Measurements from ENCODE around the gene TNFRSF14.

DNA sequence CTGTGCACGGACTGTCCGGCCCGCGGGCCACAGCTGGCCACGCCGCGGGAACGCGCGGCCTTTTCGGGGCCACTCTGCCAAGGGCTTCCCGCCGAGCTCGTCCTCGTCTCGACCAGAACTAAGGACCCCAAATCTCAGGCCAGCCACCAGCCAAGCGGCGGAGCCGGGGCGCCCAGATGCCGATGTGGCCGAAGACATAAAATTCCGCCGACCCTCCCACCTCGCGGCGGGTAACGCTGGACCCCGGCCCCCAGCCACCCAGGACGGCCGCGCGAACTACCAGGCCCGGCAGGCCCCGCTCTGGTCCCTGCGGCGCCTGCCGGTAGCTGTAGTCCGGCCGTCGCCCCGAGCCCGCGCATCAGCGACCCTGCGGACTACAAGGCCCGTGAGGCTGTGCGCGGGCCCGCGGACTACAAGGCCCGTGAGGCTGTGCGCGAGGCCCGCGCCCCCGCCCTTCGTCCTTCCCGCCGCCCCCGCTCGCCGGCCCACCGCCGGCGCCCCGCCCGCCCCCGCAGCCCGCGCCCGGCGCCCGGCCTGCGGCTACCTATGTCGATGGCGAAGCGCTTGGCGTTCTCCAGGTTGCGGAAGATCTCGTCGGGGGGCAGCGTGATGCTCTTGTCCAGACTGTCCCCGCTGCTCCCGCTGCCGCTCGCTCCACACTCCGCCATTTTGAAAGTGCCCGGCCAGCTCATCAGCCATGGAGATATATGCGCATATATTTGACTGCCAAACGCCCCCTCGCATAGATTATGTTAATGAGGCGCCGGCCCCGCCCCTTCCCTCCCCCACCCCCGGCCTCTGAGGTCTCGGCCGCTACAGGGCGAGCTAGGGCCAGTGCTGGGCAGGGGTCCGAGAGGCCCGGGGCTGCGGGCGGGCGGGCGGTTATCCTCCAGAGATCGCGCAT is 30.0 kb upstream of the TNFRSF14 start, which contains the start of gene PANK4:
- TF ChIP-seq, protein P1, sequence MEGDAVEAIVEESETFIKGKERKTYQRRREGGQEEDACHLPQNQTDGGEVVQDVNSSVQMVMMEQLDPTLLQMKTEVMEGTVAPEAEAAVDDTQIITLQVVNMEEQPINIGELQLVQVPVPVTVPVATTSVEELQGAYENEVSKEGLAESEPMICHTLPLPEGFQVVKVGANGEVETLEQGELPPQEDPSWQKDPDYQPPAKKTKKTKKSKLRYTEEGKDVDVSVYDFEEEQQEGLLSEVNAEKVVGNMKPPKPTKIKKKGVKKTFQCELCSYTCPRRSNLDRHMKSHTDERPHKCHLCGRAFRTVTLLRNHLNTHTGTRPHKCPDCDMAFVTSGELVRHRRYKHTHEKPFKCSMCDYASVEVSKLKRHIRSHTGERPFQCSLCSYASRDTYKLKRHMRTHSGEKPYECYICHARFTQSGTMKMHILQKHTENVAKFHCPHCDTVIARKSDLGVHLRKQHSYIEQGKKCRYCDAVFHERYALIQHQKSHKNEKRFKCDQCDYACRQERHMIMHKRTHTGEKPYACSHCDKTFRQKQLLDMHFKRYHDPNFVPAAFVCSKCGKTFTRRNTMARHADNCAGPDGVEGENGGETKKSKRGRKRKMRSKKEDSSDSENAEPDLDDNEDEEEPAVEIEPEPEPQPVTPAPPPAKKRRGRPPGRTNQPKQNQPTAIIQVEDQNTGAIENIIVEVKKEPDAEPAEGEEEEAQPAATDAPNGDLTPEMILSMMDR (conservative IDR thresholded peaks at IDR 0.05; ENCODE audit: low read depth, low read length), result no peak
- no peak for TF ChIP-seq EZH2 (IDR thresholded peaks at IDR 0.05; ENCODE audit: low read length, unreplicated experiment)
- no peak for TF ChIP-seq EZH2phosphoT487 (IDR thresholded peaks at IDR 0.05; ENCODE audit: borderline replicate concordance, low read length)

Data from PC-3 (cell line).